GM19240 (cell line): ENCODE measurements around the gene GPR173.

Experiments used
- DNase-seq: peaks from one replicate; pipeline ENCODE4 v3.0.0; 2011; ENCODE audit warnings: low spot score; ENCODE audit not compliant: insufficient read length

Gene GPR173

GRCh38 chrX:53048169-53049126 lies at the start of gene GPR173:
Gene GPR173 (plus strand): TSS chrX:53048789. CDS start chrX:53076622, 27,833 bp downstream.
- DNase-seq, result no peak

- DNase-seq, result no peak
Observed at GRCh38 chrX:53000447-53001135, 48.0 kb upstream of the GPR173 start.

- DNase-seq, result no peak
Observed at GRCh38 chrX:53001958-53002357, 46.6 kb upstream of the GPR173 start.

- DNase-seq, result no peak
Observed at GRCh38 chrX:53003111-53003510, 45.5 kb upstream of the GPR173 start.

GRCh38 chrX:53004038-53004437 lies 44.6 kb upstream of the GPR173 start:
- DNase-seq, result no peak

- DNase-seq, result no peak
Observed at GRCh38 chrX:53004811-53005210, 43.8 kb upstream of the GPR173 start.

- no peak for DNase-seq
Observed at GRCh38 chrX:53005327-53005726, 43.3 kb upstream of the GPR173 start.

- no peak for DNase-seq
Observed at GRCh38 chrX:53009032-53009431, 39.6 kb upstream of the GPR173 start.

- no peak for DNase-seq
Observed at GRCh38 chrX:53013291-53013690, 35.3 kb upstream of the GPR173 start.

GRCh38 chrX:53018627-53019026 lies 30.0 kb upstream of the GPR173 start:
- no peak for DNase-seq

GRCh38 chrX:53022381-53022780 lies 26.2 kb upstream of the GPR173 start:
- DNase-seq, result no peak

GRCh38 chrX:53028678-53029077 lies 19.9 kb upstream of the GPR173 start:
- DNase-seq, result no peak

GRCh38 chrX:53031380-53031779 lies 17.2 kb upstream of the GPR173 start:
- DNase-seq, result no peak

GRCh38 chrX:53036149-53036548 lies 12.4 kb upstream of the GPR173 start:
- DNase-seq, result no peak

GRCh38 chrX:53039236-53039635 lies 9.4 kb upstream of the GPR173 start:
- DNase-seq, result no peak

GRCh38 chrX:53044995-53045394 lies 3.6 kb upstream of the GPR173 start:
- no peak for DNase-seq

GRCh38 chrX:53047228-53047627 lies 1.4 kb upstream of the GPR173 start:
- DNase-seq, result no peak

GRCh38 chrX:53049127-53049517 lies 533 bp downstream of the GPR173 start:
- no peak for DNase-seq

GRCh38 chrX:53050841-53051240 lies 2.3 kb downstream of the GPR173 start:
- no peak for DNase-seq

- DNase-seq, result no peak
Observed at GRCh38 chrX:53055244-53055849, 6.8 kb downstream of the GPR173 start.

- DNase-seq, result no peak
Observed at GRCh38 chrX:53056292-53056691, 7.7 kb downstream of the GPR173 start.

GRCh38 chrX:53065104-53065503 lies 16.5 kb downstream of the GPR173 start:
- DNase-seq, result no peak
